HEK293 (cell line): Measurements from ENCODE around the gene ORAI2.

Source experiments
- CTCF ChIA-PET: fragments of 350-600 bp; formaldehyde crosslinking; extraction: SDS; loops from one replicate; lab custom pipeline; 2021; ENCODE audit warnings: antibody characterized with exemption; lab: Yijun Ruan, JAX
- POLR2A ChIA-PET: fragments of 300-600 bp; formaldehyde crosslinking; extraction: SDS; loops from one replicate; lab custom pipeline; 2020; ENCODE audit warnings: antibody characterized with exemption, inconsistent platforms; lab: Yijun Ruan, JAX
- H3K27ac ChIP-seq: fragments of 200-500 bp; sonication (Bioruptor generic); 2 replicates; pipeline ENCODE4 v1.5.1; 2014; ENCODE audit warnings: low read depth, low read length, control low read depth, inconsistent platforms; ENCODE audit errors: extremely low read depth
- H3K36me3 ChIP-seq, 2 experiments: fragments of 200-500 bp in 1 of 2; sonication (Bioruptor generic) in 1 of 2; 1 replicate in 1 of 2; 2 replicates in 1 of 2; pipeline ENCODE4 v1.5.1; 2014 to 2017; ENCODE audit warnings: inconsistent platforms in 2 of 2, low read length in 2 of 2; ENCODE audit not compliant: control insufficient read depth in 2 of 2, insufficient read depth in 1 of 2
- H3K4me1 ChIP-seq: fragments of 200-500 bp; sonication (Bioruptor generic); 2 replicates; pipeline ENCODE4 v1.5.1; 2014; ENCODE audit warnings: mild to moderate bottlenecking, low read length, inconsistent platforms; ENCODE audit not compliant: control insufficient read depth, insufficient read depth
- H3K4me3 ChIP-seq: 2 replicates; pipeline ENCODE4 v1.5.1; 2011; ENCODE audit warnings: low read depth, mild to moderate bottlenecking, control low read depth, low read length, moderate library complexity
- H3K9me3 ChIP-seq: fragments of 200-500 bp; sonication (Bioruptor generic); 2 replicates; pipeline ENCODE4 v1.5.1; 2014; ENCODE audit warnings: low read depth, low read length, inconsistent platforms; ENCODE audit not compliant: control insufficient read depth, insufficient read depth
- GLIS2 ChIP-seq: fragments of 450-650 bp; formaldehyde crosslinking; IDR thresholded peaks from 2 replicates; pipeline ENCODE4 v1.5.1; 2016; ENCODE audit warnings: missing biosample characterization, missing genetic modification characterization
- KLF1 ChIP-seq: fragments of 450-650 bp; formaldehyde crosslinking; IDR thresholded peaks from 2 replicates; pipeline ENCODE4 v1.5.1; 2016; ENCODE audit warnings: missing biosample characterization, missing genetic modification characterization
- KLF9 ChIP-seq: fragments of 450-650 bp; formaldehyde crosslinking; IDR thresholded peaks from 2 replicates; pipeline ENCODE4 v1.5.1; 2016; ENCODE audit warnings: missing biosample characterization, missing genetic modification characterization, low read depth
- OVOL3 ChIP-seq: fragments of 450-650 bp; formaldehyde crosslinking; IDR thresholded peaks from 2 replicates; pipeline ENCODE4 v1.5.1; 2016; ENCODE audit warnings: missing biosample characterization, missing genetic modification characterization
- PRDM1 ChIP-seq: fragments of 450-650 bp; formaldehyde crosslinking; IDR thresholded peaks from 2 replicates; pipeline ENCODE4; 2016; ENCODE audit warnings: missing biosample characterization, missing genetic modification characterization
- PRDM4 ChIP-seq: fragments of 450-650 bp; formaldehyde crosslinking; IDR thresholded peaks from 2 replicates; pipeline ENCODE4 v1.5.1; 2017; ENCODE audit warnings: missing biosample characterization, missing genetic modification characterization
- RBAK ChIP-seq: fragments of 450-650 bp; formaldehyde crosslinking; IDR thresholded peaks from 2 replicates; pipeline ENCODE4 v1.5.1; 2016; ENCODE audit warnings: missing biosample characterization, missing genetic modification characterization
- SP2 ChIP-seq: fragments of 450-650 bp; formaldehyde crosslinking; IDR thresholded peaks from 2 replicates; pipeline ENCODE4 v1.5.1; 2016; ENCODE audit warnings: missing biosample characterization, missing genetic modification characterization
- TCF7L2 ChIP-seq: IDR thresholded peaks from 2 replicates; pipeline ENCODE4 v1.6.1; 2011; ENCODE audit warnings: low read depth, mild to moderate bottlenecking, inconsistent platforms, low read length, moderate library complexity, borderline replicate concordance
- YY1 ChIP-seq: fragments of 450-650 bp; formaldehyde crosslinking; IDR thresholded peaks from 2 replicates; pipeline ENCODE4 v1.5.1; 2018; ENCODE audit warnings: missing biosample characterization, missing genetic modification characterization
- ZFHX2 ChIP-seq: fragments of 450-650 bp; formaldehyde crosslinking; conservative IDR thresholded peaks from 2 replicates; pipeline ENCODE4 v1.5.1; 2016; ENCODE audit warnings: missing biosample characterization, missing genetic modification characterization
- ZFP37 ChIP-seq: fragments of 450-650 bp; formaldehyde crosslinking; IDR thresholded peaks from 2 replicates; pipeline ENCODE4 v1.5.1; 2016; ENCODE audit warnings: missing biosample characterization, missing genetic modification characterization
- ZNF112 ChIP-seq: fragments of 450-650 bp; formaldehyde crosslinking; IDR thresholded peaks from 2 replicates; pipeline ENCODE4 v1.5.0; 2017; ENCODE audit warnings: missing biosample characterization, missing genetic modification characterization
- ZNF114 ChIP-seq: fragments of 450-650 bp; formaldehyde crosslinking; IDR thresholded peaks from 2 replicates; pipeline ENCODE4 v1.5.0; 2017; ENCODE audit warnings: missing biosample characterization, missing genetic modification characterization
- ZNF133 ChIP-seq: fragments of 450-650 bp; formaldehyde crosslinking; IDR thresholded peaks from 2 replicates; pipeline ENCODE4 v1.5.1; 2016; ENCODE audit warnings: missing biosample characterization, missing genetic modification characterization
- ZNF140 ChIP-seq: fragments of 450-650 bp; formaldehyde crosslinking; IDR thresholded peaks from 2 replicates; pipeline ENCODE4 v1.5.1; 2016; ENCODE audit warnings: missing biosample characterization, missing genetic modification characterization
- ZNF16 ChIP-seq: fragments of 450-650 bp; formaldehyde crosslinking; IDR thresholded peaks from 2 replicates; pipeline ENCODE4 v1.5.1; 2016; ENCODE audit warnings: low read depth, missing biosample characterization, missing genetic modification characterization
- ZNF169 ChIP-seq: fragments of 450-650 bp; formaldehyde crosslinking; IDR thresholded peaks from 2 replicates; pipeline ENCODE4 v1.5.1; 2016; ENCODE audit warnings: missing biosample characterization, missing genetic modification characterization
- ZNF184 ChIP-seq: fragments of 450-650 bp; IDR thresholded peaks from 2 replicates; pipeline ENCODE4 v1.5.1; 2018; ENCODE audit warnings: missing biosample characterization, mild to moderate bottlenecking, missing genetic modification characterization
- ZNF302 ChIP-seq: fragments of 450-650 bp; formaldehyde crosslinking; IDR thresholded peaks from 2 replicates; pipeline ENCODE4 v1.5.1; 2016; ENCODE audit warnings: missing biosample characterization, missing genetic modification characterization, low read depth
- ZNF423 ChIP-seq: fragments of 450-650 bp; formaldehyde crosslinking; IDR thresholded peaks from 2 replicates; pipeline ENCODE4 v1.5.1; 2016; ENCODE audit warnings: missing biosample characterization, missing genetic modification characterization
- ZNF426 ChIP-seq: fragments of 450-650 bp; formaldehyde crosslinking; IDR thresholded peaks from 2 replicates; pipeline ENCODE4 v1.5.1; 2017; ENCODE audit warnings: missing biosample characterization, missing genetic modification characterization, mild to moderate bottlenecking, inconsistent platforms, moderate library complexity
- ZNF501 ChIP-seq: fragments of 450-650 bp; formaldehyde crosslinking; IDR thresholded peaks from 2 replicates; pipeline ENCODE4 v1.5.1; 2016; ENCODE audit warnings: missing biosample characterization, missing genetic modification characterization
- ZNF555 ChIP-seq: fragments of 450-650 bp; formaldehyde crosslinking; conservative IDR thresholded peaks from 2 replicates; pipeline ENCODE4 v1.5.1; 2017; ENCODE audit warnings: missing biosample characterization, mild to moderate bottlenecking, missing genetic modification characterization, inconsistent platforms
- ZNF623 ChIP-seq: fragments of 450-650 bp; formaldehyde crosslinking; IDR thresholded peaks from 2 replicates; pipeline ENCODE4 v1.5.1; 2016; ENCODE audit warnings: missing biosample characterization, missing genetic modification characterization
- ZNF629 ChIP-seq: fragments of 450-650 bp; formaldehyde crosslinking; IDR thresholded peaks from 2 replicates; pipeline ENCODE4 v1.5.1; 2017; ENCODE audit warnings: missing biosample characterization, missing genetic modification characterization
- ZNF701 ChIP-seq: fragments of 450-650 bp; formaldehyde crosslinking; IDR thresholded peaks from 2 replicates; pipeline ENCODE4 v1.5.1; 2016; ENCODE audit warnings: missing biosample characterization, missing genetic modification characterization
- ZNF747 ChIP-seq: fragments of 450-650 bp; formaldehyde crosslinking; IDR thresholded peaks from 2 replicates; pipeline ENCODE4 v1.5.1; 2016; ENCODE audit warnings: missing biosample characterization, missing genetic modification characterization
- ZNF768 ChIP-seq: fragments of 450-650 bp; formaldehyde crosslinking; IDR thresholded peaks from 2 replicates; pipeline ENCODE4 v1.5.1; 2018; ENCODE audit warnings: missing biosample characterization, mild to moderate bottlenecking, missing genetic modification characterization
- ZXDB ChIP-seq: fragments of 450-650 bp; formaldehyde crosslinking; IDR thresholded peaks from 2 replicates; pipeline ENCODE4 v1.5.1; 2016; ENCODE audit warnings: missing biosample characterization, missing genetic modification characterization
- TF ChIP-seq, protein P1 (sequence below): fragments of 450-650 bp; formaldehyde crosslinking; IDR thresholded peaks from 2 replicates; pipeline ENCODE4 v1.5.1; 2017; ENCODE audit warnings: missing biosample characterization, mild to moderate bottlenecking, missing genetic modification characterization, moderate library complexity
- TF ChIP-seq, protein P2 (sequence below): fragments of 450-650 bp; formaldehyde crosslinking; IDR thresholded peaks from 2 replicates; pipeline ENCODE4 v1.5.1; 2016; ENCODE audit warnings: missing biosample characterization, missing genetic modification characterization
- TF ChIP-seq, protein P3 (sequence below): fragments of 450-650 bp; formaldehyde crosslinking; IDR thresholded peaks from 2 replicates; pipeline ENCODE4 v1.5.1; 2016; ENCODE audit warnings: missing biosample characterization, missing genetic modification characterization

The ORAI2 gene

DNA sequence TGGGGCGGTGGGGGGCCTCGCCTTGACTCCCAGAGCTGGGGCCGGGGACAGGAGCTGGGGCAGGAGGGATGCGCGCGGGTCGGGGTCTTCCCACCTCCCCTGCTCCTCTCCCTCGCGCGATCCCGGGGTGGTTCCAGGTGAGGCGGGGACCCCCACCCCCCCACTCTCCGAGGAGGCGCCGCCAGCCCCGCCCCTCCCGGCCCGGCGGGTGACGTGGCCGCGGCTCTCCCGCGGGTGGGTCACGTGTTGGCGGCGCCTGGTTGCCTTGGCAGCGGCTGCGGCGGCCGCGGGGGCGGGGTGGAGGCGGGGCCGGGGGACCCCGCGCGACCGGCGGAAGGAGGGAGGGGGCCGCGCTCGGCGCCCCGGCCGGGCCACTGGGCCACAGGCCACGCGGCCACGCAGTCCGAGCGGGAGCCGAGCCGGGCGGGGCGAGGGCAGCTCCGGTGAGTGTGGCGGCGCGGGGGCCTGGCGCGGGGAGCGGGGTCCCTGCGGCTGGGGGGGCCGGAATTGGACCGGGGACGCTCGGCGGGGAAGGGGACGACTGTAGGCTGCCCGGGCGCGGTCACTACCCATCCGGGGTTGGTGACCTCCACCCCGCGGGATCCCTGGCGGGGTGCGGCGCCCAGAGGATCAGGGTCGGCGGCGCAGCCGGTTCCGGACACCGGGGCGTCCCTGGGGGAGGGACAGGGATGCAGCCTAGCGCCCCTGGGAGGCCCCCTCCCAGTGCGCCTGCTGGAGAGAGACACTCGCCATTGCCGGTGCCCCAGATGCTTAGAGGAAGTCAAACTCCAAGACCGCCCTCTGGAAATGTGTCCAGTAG, at the start of gene ORAI2:
Gene ORAI2 (plus strand): TSS at position 357 of the 820 bp plus-strand sequence. CDS start 5,382 bp downstream, outside the sequence.
- ChIA-PET CTCF (interaction anchor here (0.6 to 1.0 kb wide), 4 partner anchors 23 to 1825 kb away, joined by 3 to 6 read pairs (median 3); partner anchors contain the start of gene PRKRIP1), POLR2A (interaction anchor here (0.6 to 1.0 kb wide), 2 partner anchors 17 to 315 kb away, joined by 3 to 5 read pairs; no protein-coding TSS in a partner anchor)
- Histone ChIP-seq H3K36me3 (peaks cover 7 to 10% of the 10 kb centered on the region in 2 experiments; a peak in 2 of 3 replicates), H3K9me3 (no peaks in the 10 kb centered on the region), H3K4me1 (peaks cover 15% of the 10 kb centered on the region), H3K4me3 (peak within 1 kb of the TSS; percentile 83), H3K27ac (peak within 1 kb of the TSS; percentile 68; the same call in 1 of the 2 replicates)
- no peak for TF ChIP-seq ZNF114 (tag by site-specific recombination)
- no peak for TF ChIP-seq ZNF16 (tag by site-specific recombination)
- TF ChIP-seq RBAK (tag by site-specific recombination): no peak
- TF ChIP-seq ZNF501 (tag by site-specific recombination): no peak
- no peak for TF ChIP-seq ZNF184 (tag by site-specific recombination)
- TF ChIP-seq ZNF302 (tag by site-specific recombination): no peak
- TF ChIP-seq KLF1 (tag by site-specific recombination): no peak
- TF ChIP-seq, protein P1, sequence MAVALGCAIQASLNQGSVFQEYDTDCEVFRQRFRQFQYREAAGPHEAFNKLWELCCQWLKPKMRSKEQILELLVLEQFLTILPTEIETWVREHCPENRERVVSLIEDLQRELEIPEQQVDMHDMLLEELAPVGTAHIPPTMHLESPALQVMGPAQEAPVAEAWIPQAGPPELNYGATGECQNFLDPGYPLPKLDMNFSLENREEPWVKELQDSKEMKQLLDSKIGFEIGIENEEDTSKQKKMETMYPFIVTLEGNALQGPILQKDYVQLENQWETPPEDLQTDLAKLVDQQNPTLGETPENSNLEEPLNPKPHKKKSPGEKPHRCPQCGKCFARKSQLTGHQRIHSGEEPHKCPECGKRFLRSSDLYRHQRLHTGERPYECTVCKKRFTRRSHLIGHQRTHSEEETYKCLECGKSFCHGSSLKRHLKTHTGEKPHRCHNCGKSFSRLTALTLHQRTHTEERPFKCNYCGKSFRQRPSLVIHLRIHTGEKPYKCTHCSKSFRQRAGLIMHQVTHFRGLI: no peak
- TF ChIP-seq ZNF555 (tag by site-specific recombination): no peak
- no peak for TF ChIP-seq ZNF768
- no peak for TF ChIP-seq ZNF426 (tag by site-specific recombination)
- no peak for TF ChIP-seq ZNF701 (tag by site-specific recombination)
- peak; percentile 27; the same call in 1 of the 2 replicates for TF ChIP-seq YY1 (tag by site-specific recombination)
- TF ChIP-seq TCF7L2: no peak
- peak; percentile 90 for TF ChIP-seq ZNF423 (tag by site-specific recombination)
- TF ChIP-seq ZNF112 (tag by site-specific recombination): no peak
- 0 out of 2 replicates have a peak, but pooled peaks have one; percentile 2 for TF ChIP-seq SP2 (tag by site-specific recombination)
- TF ChIP-seq PRDM1 (tag by site-specific recombination): no peak
- TF ChIP-seq OVOL3 (tag by site-specific recombination): no peak
- TF ChIP-seq ZNF629 (tag by site-specific recombination): no peak
- TF ChIP-seq, protein P2, sequence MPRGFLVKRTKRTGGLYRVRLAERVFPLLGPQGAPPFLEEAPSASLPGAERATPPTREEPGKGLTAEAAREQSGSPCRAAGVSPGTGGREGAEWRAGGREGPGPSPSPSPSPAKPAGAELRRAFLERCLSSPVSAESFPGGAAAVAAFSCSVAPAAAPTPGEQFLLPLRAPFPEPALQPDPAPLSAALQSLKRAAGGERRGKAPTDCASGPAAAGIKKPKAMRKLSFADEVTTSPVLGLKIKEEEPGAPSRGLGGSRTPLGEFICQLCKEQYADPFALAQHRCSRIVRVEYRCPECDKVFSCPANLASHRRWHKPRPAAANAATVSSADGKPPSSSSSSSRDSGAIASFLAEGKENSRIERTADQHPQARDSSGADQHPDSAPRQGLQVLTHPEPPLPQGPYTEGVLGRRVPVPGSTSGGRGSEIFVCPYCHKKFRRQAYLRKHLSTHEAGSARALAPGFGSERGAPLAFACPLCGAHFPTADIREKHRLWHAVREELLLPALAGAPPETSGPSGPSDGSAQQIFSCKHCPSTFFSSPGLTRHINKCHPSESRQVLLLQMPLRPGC (tag by site-specific recombination): no peak
- peak; percentile 69 for TF ChIP-seq ZXDB (tag by site-specific recombination)
- TF ChIP-seq ZNF133 (tag by site-specific recombination): no peak
- TF ChIP-seq ZNF169 (tag by site-specific recombination): no peak
- TF ChIP-seq GLIS2 (tag by site-specific recombination): peak; percentile 91
- no peak for TF ChIP-seq ZNF623 (tag by site-specific recombination)
- no peak for TF ChIP-seq ZFP37 (tag by site-specific recombination)
- no peak for TF ChIP-seq ZNF140 (tag by site-specific recombination)
- peak; percentile 72 for TF ChIP-seq KLF9
- TF ChIP-seq, protein P3, sequence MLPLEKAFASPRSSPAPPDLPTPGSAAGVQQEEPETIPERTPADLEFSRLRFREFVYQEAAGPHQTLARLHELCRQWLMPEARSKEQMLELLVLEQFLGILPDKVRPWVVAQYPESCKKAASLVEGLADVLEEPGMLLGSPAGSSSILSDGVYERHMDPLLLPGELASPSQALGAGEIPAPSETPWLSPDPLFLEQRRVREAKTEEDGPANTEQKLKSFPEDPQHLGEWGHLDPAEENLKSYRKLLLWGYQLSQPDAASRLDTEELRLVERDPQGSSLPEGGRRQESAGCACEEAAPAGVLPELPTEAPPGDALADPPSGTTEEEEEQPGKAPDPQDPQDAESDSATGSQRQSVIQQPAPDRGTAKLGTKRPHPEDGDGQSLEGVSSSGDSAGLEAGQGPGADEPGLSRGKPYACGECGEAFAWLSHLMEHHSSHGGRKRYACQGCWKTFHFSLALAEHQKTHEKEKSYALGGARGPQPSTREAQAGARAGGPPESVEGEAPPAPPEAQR: no peak
- TF ChIP-seq ZFHX2 (tag by site-specific recombination): peak; percentile 3; the same call in 1 of the 2 replicates
- no peak for TF ChIP-seq PRDM4 (tag by site-specific recombination)
- TF ChIP-seq ZNF747: no peak
